Measurements from ENCODE around the gene C2orf68.
"Not testable (repeated sequence)": the region's sequence is repeated elsewhere in the genome, so short reads cannot be mapped to it uniquely, and the experiment has no call there.

C2orf68 gene

DNA sequence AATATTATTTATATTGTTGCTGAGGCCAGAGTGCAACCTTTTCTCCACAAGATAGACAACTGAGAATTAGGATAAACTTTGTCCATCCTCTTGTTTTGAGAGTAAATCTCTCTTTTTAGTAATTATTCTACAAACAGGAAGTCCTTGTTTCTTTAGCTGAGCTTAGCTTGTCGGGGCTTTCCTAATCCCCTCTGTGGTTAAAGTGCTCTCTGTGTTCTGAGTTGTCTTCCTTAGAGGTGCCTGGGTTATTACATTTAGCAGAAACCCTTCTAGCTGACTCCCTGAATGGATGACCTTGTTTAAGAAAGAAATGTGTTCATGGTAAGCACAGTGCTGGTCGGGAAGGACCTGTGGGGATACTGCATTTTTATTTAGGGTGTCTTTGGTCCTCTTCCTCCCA lies 16.8 kb upstream of the C2orf68 start:
- DNase-seq, result no peak

DNA sequence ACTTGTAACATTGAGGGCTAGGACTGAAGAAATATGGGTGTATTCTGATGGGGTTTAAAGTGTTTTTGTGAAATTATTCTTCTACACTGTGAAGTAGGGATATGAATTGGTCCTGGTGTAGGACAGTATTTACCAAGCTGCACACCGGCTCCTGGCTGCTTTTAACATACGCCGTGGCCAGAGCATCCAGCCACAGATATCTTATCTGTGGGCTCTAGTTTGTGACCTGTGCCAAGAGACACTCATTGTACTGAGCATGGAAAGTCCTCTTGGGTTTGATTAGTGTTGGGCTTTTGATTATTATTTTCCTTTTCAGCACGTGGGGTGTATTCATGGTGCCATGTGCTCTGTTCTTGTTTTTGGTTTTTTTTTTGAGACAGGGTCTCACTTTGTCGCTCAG lies 12.1 kb upstream of the C2orf68 start:
- no peak for DNase-seq

DNA sequence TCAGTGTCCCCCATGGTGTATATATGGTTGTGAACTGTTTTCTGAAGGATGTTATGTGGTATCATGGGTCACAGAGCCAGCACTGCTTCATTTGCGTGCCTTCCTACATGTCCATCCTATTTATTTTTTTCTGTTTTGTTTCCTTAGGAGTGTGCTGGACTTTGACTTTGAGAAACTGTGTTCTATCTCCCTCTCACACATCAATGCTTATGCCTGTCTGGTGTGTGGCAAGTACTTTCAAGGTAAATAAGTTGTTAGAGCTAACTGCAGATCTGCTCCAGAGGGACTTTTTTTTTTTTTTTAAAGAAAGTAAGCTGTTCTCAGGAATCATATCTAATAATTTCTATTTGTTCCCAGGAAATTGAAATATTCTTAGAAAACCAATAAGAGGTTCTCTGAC lies 9.5 kb upstream of the C2orf68 start:
- no peak for DNase-seq

DNA sequence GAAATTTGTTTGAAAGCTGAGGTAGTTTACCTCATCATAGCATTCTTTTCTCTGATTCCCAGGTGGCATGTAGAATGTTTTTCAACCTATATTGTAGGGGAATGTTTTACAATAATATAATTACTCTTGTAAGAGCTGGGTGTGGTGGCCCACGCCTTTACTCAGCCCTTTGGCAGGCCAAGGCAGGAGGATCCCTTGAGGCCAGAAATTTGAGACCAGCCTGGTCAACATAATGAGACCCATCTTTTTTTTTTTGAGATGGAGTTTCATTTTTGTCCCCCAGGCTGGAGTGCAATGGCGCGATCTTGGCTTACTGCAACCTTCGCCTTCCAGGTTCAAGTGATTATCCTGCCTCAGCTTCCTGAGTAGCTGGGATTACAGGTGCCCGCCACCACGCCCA lies 7.8 kb upstream of the C2orf68 start:
- no peak for DNase-seq

DNA sequence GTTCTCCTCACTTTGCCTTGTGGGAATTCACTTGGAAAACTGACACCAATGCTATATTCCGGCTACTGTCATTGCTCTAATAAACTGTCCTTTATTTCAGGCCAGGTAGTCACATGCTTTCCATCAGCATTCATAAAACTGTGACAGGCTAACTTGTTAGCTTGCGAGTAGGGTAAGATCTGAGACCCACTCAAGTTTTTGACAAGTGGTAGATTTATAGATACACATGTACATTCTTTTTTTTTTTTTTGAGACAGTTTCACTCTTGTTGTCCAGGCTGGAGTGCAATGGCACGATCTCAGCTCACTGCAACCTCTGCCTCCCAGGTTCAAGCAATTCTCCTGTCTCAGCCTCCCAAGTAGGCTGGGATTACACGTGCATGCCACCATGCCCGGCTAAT lies 5.9 kb upstream of the C2orf68 start:
- not testable (repeated sequence) for DNase-seq

DNA sequence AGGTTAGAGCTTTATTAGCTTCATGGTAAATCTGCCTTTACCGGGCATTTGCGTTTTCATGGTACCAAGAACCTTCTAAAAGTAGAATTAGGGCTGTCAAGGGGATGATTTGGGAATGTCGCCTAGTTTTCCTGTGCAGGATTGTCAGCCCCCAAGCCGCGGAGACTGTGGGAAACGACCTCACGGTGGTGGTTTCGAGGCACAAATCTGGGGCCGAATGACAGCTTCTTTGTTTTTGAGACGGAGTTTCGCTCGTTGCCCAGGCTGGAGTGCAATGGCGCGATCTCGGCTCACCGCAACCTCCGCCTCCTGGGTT lies 3.5 kb upstream of the C2orf68 start:
- DNase-seq, result no peak

DNA sequence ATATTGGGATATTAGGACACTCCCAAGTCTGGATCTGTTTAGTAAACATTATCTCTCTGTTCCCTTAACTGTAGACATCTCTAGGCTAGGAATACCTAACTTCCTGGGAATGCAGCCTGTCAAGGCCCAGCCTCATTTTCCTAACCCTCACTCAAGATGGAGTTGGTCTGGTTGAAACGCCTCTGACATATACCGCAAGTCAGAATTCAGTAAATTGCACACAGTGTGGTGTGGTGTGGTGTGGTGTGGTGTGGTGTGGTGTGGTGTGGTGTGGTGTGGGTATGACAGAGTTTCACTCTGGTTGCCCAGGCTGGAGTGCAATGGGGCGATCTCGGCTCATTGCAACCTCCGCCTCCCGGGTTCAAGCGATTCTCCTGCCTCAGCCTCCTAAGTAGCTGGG lies 2.9 kb upstream of the C2orf68 start:
- DNase-seq, result not testable (repeated sequence)

DNA sequence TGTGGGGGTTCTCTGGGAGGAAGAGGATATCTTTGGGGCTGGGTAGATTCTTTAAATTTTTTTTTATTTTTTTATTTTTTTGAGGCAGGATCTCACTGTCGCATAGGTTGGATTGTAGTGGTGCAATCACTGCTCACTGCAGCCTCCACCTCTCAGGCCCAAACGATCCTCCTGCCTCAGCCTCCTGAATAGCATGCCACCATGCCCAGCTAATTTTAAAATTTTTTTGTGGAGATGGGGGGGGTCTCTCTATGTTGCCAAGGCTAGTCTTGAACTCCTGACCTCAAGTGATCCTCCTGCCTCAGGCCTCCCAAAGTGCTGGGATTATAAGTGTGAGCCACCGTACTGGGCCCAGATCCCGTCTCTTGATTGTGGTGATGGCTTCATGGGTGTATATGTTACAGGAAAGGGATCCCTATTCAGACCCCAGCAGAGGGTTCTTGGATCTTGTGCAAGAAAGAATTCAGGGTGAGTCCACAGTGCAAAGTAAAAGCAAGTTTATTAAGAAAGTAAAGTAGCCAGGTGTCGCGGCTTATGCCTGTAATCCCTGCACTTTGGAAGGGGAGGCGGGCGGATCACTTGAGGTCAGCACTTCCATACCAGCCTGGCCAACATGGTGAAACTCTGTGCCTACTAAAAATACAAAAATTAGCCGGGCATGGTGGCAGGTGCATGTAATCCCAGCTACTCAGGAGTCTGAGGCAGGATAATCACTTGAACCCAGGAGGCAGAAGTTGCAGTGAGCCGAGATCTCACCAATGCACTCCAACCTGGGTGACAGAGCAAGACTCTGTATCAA lies 2.0 kb upstream of the C2orf68 start:
- DNase-seq, result no peak

DNA sequence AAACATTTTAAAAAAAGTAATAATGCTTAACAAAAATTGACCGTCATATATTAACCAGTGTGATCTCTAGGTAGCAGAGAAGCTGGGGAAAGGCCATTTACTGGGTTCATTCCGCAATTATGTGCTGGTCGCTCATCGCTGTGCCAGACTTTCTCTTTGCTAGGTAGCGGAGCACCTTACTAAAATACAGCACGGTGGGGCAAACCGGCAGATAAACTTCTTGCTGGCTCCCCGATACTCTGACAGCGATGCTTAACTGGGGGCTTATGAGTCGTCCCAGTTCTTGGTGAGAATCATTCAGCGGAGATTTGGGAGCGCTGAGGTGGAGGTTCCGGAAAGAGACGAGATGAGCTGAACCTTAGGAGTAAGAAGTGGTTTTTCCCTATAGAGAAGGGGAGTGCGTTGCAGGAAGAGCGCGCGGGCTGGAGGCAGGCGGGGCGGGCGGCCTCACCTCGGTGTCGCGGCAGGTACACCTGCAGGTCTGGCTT lies 605 bp downstream of the C2orf68 start:
- no peak for DNase-seq

DNA sequence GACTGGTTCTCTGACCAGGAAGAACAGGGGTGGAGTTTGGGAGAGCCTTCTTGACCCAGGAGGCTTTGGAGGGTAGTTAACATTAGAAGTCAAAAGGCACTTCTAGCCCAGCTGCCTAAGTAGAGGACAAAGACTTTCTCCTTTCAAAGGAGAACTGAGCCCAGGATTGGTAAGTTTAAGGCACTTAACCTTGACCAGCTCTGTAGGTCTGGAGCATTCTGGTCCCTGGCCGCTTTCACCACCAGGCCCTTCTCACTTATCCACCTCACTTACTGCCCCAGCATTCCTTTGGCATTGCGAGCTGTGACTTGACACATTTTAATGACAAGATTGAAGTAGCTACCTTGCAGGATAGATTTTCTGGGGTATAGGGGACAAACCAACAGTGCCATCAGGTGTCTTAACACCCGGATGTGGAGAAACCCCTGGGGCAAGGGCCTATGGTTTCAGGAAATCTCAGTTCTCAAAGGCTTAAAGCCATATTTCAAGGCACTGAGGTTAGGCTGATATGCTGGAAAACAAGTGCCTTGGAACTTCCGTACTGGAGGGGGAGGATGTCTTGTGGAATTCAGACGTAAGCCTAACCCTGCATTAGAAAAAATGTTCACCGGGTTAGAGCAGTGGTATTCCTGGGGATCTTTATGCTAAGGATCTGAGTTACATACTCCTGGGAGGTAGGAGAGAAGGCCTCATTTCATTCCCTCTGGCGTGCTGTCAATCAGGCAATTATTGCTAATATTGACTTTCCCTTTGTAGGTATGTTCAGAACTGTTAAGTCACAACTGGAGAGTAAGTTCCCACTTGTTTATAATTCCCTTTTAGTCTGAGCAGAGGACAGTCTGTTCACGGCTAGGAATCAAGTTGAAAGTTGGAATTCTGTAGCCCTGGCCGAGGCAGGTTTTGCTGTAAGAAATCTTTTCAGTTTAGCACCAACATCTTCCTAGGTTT lies 4.3 kb downstream of the C2orf68 start:
- DNase-seq, result no peak

DNA sequence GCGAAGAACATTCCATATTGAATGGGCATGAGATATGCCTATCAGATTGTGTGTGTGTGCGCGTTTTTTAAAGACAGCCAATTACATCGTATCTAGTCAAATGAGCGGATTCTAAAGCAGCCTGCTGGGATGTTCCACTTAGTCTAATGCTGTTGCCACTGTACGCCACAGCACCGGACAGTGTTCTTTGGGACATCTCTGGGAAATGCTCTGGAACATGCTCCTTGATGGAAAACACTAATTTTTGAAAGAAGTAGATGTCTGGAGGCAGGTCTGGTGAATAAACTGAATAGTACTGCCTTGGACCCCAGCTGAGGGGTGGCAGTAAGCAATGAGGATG lies 5.8 kb downstream of the C2orf68 start:
- no peak for DNase-seq

DNA sequence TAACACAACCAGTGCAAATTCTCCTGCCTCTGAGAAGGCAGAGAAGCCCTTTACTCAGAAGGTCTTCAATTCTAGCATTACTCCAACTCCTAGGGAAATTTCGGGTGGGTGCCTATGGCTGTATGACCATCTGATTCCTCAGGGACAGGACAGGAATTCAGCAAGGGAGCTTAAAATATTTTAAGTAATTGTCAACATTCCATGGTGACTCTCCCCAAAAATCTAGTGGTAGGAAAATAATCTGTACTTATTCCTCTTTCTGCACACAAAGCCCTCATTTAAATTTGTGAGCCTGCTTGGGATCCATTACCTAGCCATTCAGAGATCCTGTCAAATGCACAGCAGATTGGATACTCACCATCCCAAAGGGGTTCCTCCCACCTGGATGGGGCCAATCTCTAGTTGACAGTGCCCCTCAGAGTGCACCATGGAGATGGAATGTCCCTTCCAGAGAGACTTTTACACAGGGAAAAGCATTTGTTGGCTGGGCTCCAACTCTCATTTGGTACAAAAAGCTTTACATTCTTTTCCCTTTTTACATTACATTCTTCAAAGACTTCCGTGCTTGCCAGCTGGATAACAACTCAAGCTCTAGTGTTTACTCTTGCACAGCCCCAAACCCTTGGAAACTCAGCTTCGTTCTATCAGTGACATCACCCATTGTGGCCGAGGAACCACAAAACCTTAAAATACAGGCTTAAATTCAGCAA lies 6.3 kb downstream of the C2orf68 start:
- no peak for DNase-seq

DNA sequence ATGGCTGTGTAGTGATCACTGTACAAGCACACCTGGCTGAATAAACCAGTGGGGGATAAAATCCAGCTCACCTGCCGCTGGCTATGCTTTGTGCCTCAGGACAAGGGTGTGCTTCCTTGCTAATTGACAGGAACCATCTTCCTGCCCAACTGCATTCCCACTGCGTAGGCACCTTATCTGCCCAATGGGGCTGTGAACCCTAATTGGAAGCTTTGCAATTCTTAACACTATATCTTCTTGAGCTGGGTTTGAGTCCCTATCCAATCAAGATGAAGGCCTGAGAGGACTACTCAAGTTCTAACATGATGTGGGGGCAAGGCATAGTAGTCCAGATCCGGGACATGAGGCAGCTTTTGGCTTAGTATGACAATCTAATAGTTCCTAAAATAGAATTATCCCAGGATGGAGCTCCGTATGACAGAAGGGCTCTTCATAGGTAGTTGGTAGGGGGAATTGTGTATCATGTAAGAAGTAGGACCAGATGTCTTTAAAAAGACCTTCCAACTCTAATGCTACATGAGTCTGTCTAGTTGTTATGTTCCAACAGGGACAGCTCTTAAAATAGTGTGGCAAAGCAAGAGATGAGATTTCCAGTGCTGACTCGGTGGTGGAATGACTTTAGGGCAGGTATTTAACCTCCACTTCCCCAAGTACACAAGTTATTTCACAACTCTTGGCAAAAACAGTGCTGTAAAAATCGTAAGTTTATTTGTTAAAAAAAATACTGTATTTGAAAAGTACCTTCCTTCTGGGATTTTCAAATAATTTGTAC lies 7.1 kb downstream of the C2orf68 start:
- DNase-seq, result no peak

DNA sequence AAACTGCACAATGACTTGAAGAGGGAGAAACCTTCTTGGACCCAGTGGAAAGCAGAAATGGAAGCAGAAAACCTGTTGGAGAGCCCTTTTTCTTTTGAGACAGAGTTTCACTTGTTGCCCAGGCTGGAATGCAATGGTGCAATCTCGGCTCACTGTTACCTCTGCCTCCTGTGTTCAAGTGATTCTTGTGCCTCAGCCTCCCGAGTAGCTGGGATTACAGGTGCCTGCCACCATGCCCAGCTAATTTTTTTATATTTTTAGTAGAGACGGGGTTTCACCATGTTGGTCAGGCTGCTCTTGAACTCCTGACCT lies 7.8 kb downstream of the C2orf68 start:
- not testable (repeated sequence) for DNase-seq

DNA sequence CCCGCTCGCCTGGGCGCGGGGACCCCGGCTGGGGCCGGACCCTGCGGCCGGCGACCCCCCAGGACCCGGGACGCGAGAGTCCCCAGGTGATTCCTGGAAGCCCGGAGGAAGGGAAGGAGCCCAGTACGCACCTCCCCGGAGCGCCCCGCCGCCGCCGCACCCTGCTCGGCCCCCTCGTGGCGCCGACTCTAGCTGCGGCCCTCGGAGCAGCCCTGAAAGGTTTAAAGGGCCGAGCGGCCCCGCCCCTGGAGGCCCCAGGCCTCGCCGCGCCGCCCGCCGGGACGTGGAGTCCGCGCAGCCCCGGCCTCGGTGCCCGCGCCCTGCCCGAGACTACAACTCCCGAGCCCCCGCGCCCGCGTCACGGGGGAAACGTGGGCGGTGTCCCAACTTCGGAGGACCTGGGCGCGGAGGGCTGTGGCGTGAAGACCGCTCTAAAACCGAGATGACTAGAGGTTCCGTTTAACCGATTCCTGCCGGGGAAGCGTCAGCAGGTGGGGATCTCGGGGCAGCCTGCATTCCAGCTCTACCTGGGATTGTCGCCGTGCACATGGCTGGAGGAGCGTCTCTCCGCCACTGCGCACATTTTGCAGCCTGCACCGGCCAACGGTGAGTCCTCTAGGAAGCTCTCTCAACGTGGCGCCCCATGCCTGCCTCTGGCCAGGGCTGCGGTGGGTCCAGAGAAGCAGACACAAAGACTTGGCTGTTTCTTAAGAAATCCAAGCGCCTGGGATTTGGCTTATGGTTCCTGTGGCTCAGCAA lies 9.2 kb downstream of the C2orf68 start, which contains the start of gene TMEM150A:
Gene TMEM150A, minus strand, starts transcription at position 223 of the 759 bp plus-strand sequence. CDS start 750 bp downstream, outside the sequence.
- DNase-seq, result peak; percentile 60 to 62

DNA sequence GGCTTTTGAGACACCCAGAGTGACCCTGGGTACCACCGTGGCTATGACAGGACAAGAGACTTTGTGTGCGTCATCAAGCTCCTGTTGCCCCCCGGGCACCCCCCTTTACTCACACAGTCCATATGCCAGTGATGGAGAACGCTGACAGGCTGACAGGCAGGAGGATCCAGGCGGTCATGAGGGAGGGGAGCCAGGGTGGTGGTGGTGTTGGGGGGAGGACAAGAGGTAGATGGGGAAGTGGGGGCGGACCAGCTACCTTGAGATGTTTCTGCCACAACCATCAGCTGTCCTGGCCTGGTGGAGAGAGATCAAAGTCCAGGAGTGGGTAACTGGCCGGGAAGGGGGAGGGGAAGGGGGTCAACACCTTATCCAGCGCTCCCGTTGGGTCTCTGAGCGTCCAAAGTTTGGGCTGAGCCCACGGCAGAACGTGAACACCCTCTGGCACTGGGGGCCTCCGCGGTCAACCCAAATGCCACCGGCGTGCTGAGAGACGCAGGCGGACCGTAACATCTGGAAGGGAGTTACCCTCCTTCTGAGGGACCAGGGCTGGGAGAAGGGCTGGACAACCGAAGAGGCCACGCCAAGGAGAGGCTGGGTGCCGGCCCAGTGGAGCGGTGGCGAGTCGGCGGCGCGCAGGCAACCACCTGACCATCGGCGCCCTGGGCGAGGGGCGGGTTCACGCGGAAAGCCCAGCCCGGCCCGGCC lies 9.9 kb downstream of the C2orf68 start:
- no peak for DNase-seq

DNA sequence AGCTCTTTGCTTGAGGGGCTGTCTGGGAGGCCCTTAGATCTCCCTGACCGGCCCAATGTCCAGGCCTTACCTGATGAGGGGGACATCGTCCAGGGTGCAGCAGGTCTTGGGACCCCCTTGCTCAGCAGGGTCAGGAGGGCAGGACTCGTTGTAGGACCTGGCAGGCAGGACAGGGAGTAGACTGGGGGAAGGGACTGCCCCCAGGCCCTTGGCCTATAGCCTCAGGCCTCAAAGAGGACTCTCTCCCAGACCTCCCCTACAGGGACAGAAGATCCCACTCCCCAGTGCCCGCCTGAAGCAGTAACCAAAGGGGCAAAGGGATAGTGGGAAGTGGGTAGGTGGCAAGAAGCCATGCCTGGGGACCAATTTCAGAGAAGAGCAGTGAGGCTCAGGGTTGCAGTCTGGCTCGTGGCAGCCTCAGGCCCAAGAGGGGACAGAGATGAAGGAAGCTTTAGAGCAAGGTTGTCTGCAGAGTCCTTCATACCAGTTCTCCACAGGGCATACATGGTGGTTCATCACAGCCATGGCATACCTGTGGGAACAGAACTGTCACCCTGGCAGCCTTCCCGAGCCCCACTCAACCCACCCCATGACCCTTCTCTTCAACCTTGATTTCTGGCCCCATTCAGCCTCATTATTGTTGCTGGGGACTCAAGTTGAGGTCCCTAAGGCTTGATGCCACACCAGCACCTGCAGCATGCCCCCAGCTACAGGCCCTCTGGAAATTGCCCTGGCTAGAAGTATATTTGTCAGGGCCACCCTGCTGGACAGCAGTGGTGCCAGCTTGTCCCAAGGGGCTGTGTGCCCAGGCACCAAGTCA lies 10.7 kb downstream of the C2orf68 start:
- DNase-seq, result no peak

DNA sequence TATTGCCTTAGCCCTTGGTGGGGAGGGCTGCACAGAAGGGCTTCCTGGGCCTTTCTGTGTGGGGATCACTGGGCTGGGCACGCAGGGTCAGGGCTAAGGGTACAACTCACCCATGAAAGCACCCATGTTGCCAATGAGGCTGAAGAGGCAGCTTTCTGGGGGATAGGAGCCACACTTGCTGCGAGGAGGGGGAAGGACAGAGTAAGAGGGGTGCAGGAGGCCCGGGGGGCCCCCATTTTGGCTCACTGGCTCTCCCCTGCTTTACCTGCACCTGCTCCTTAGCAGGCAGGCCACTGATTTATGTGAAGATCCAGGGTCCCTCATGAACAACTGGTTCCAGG lies 11.7 kb downstream of the C2orf68 start:
- no peak for DNase-seq

DNA sequence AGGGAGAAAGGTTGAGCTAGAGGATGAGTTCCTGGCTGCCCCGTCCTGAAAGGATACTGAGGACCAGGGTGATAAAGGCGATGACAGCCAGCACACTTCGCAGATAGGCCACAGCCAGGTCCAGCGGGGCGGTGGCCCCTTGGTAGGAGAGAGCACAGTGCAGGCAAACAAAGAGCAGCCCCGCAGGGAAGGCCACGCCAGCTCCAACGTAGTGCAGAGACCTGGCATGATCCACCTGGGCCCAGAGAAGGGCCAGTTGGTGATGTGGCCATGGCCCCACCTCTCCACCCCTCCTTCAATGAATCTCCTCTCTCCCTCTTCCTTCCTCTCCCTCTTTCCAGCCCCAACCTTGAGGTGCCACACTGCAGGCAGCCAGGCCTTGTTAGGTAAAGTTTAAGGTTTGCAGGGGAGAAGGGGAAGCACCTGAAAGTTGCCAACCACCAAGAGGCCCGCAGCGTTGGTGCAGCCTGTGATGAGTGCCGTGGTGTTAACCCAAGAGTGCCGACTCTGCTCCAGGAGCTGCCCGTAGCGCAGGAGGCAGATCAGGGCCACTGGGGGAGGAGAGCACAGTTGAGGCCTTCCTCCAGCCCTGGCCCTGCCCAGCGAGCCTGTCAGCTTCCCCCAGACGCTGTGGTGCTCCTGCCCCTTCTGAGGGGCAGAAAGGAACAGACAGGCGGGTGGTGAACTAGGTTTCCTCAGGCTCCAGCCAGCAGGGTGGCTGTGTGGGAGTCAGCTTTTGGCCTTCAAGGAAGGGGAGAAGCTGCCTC lies 12.2 kb downstream of the C2orf68 start:
- DNase-seq, result no peak
